Tibial nerve (tissue), 3 donors: ENCODE results near the gene ELF2.

Source experiments
- POLR2A ChIP-seq, 2 donors: fragments of 450-650 bp; IDR thresholded peaks; one replicate each; pipeline ENCODE4 v1.6.1; 2017; ENCODE audit warnings: antibody characterized with exemption in 2 of 2, mild to moderate bottlenecking in 2 of 2, moderate library complexity in 2 of 2
- TF ChIP-seq, protein P1 (sequence below), 5 experiments: fragments of 200-600 bp in 3 of 5; fragments of 450-650 bp in 2 of 5; sonication (generic) in 3 of 5; IDR thresholded peaks; one replicate each; pipeline ENCODE4 v1.5.1; 2016 to 2019; ENCODE audit warnings: antibody characterized with exemption in 5 of 5, mild to moderate bottlenecking in 3 of 5, moderate library complexity in 2 of 5

- TF ChIP-seq POLR2A (IDR thresholded peaks at IDR 0.05), result no peak
- TF ChIP-seq, protein P1, sequence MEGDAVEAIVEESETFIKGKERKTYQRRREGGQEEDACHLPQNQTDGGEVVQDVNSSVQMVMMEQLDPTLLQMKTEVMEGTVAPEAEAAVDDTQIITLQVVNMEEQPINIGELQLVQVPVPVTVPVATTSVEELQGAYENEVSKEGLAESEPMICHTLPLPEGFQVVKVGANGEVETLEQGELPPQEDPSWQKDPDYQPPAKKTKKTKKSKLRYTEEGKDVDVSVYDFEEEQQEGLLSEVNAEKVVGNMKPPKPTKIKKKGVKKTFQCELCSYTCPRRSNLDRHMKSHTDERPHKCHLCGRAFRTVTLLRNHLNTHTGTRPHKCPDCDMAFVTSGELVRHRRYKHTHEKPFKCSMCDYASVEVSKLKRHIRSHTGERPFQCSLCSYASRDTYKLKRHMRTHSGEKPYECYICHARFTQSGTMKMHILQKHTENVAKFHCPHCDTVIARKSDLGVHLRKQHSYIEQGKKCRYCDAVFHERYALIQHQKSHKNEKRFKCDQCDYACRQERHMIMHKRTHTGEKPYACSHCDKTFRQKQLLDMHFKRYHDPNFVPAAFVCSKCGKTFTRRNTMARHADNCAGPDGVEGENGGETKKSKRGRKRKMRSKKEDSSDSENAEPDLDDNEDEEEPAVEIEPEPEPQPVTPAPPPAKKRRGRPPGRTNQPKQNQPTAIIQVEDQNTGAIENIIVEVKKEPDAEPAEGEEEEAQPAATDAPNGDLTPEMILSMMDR (IDR thresholded peaks at IDR 0.05), result no peak
These were observed 154.2 kb downstream of the ELF2 start for GRCh38 chr4:139022835-139023234.
